AG09309 (cell line): ENCODE data around the gene PLA2G15.
A peak's percentile ranks its signal among the peaks of the same experiment; 100 is the strongest.

Experiments
- DNase-seq: peaks from one replicate; pipeline ENCODE4 v3.0.0-alpha.2; 2010; ENCODE audit warnings: low read depth
- H3K4me3 ChIP-seq: 2 replicates; pipeline ENCODE4 v1.5.1; 2011; ENCODE audit warnings: mild to moderate bottlenecking, low read depth, low read length, moderate library complexity; ENCODE audit not compliant: control insufficient read depth
- CTCF ChIP-seq: IDR thresholded peaks from 2 replicates; pipeline ENCODE4 v1.5.1; 2011; ENCODE audit warnings: mild to moderate bottlenecking, low read depth, low read length, inconsistent platforms; ENCODE audit not compliant: insufficient read depth, control insufficient read depth; ENCODE audit errors: missing control alignments

Gene PLA2G15

GRCh38 chr16:68265078-68265920 lies 20.1 kb downstream of the PLA2G15 start:
- H3K4me3 ChIP-seq: peak overlapping the region; percentile 71
- TF ChIP-seq CTCF: no peak
- peak; percentile 59 for DNase-seq

DNA sequence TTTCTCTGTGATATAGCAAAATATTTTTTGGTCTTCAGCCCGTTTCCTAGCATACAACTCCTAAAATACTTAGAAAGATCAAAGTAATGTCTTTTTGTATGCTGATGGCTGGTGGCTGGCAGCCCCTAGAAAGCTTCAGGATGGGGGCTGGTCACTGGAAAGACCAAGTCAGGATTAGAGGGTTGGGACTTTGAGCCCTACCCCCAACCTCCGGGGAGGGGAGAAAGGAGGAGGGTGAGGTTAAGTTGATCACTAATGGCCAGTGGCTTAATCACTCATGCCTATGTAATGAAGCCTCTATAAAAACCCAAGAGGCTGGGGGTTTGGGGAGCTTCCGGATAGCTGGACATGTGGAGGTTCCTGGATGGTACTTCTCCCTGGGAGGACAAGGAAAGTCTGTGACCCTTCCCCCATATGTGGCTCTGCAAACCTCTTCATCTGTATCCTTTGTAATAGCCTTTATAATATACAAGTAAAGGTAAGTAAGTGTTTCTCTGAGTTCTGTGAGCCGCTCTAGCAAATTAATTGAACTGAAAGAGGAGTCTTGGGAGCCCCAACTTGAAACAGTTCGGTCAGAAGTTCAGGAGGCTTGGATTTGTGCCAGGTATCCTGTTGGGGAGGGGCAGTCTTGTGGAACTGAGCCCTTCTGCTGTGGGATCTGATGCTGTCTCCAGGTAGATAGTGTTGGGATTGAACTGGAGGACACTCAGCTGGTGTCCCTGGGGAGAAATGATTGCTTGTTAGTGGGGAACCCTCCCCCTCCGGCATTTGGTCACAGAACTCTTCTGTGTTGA lies 22.6 kb downstream of the PLA2G15 start:
- no peak overlapping the region for H3K4me3 ChIP-seq

GRCh38 chr16:68269793-68270192 lies 24.6 kb downstream of the PLA2G15 start:
- no peak overlapping the region for H3K4me3 ChIP-seq
- no peak for TF ChIP-seq CTCF
- no peak for DNase-seq

More for the DNA sequence above, 22.6 kb downstream of the PLA2G15 start:
- DNase-seq: no peak
- TF ChIP-seq CTCF: no peak

DNA sequence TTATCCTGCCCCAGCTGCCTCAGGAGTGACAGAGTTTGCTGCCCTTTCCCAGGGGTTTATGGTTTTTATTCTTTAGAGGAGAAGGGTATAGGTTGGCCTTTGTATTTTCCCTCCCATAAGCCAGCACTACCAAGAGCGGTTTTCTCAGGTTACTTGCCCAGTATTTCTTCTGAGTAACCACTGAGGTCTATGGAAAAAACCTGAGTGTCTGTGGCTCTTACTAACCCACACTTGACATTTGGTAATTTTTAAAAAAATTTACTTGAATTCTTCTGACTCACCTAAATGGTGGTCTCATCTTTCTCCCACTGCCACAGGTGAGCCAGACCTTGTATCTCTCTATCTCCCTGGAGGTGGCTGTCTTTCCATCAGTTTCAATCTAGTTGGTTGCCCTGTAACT lies 25.2 kb downstream of the PLA2G15 start:
- no peak overlapping the region for H3K4me3 ChIP-seq
- DNase-seq: no peak
- no peak for TF ChIP-seq CTCF

- DNase-seq: no peak
- no peak for TF ChIP-seq CTCF
- H3K4me3 ChIP-seq: no peak overlapping the region
Measured at GRCh38 chr16:68272507-68273209, 27.5 kb downstream of the PLA2G15 start.

GRCh38 chr16:68273459-68273858 lies 28.3 kb downstream of the PLA2G15 start:
- no peak overlapping the region for H3K4me3 ChIP-seq
- no peak for DNase-seq
- no peak for TF ChIP-seq CTCF
